GM08714 (cell line): ENCODE results near the gene ROR2.
"Not testable (repeated sequence)": the region's sequence is repeated elsewhere in the genome, so short reads cannot be mapped to it uniquely, and the experiment has no call there.

Experiments used
- H3K4me3 ChIP-seq: fragments of 200-500 bp; sonication (Bioruptor generic); 2 replicates; pipeline ENCODE4 v1.5.1; 2014; ENCODE audit warnings: mild to moderate bottlenecking, low read length, inconsistent platforms
- ZNF274 ChIP-seq: IDR thresholded peaks from 2 replicates; pipeline ENCODE4 v1.6.1; 2012; ENCODE audit warnings: mild to moderate bottlenecking, low read depth, low read length

The ROR2 gene

GRCh38 chr9:91923145-91923544 lies 26.9 kb downstream of the ROR2 start:
- TF ChIP-seq ZNF274, result no peak
- H3K4me3 ChIP-seq, result no peak overlapping the region

GRCh38 chr9:91921371-91921770 lies 28.7 kb downstream of the ROR2 start:
- H3K4me3 ChIP-seq, result no peak overlapping the region
- no peak for TF ChIP-seq ZNF274

GRCh38 chr9:91920630-91921350 lies 29.2 kb downstream of the ROR2 start:
- H3K4me3 ChIP-seq, result no peak overlapping the region
- TF ChIP-seq ZNF274, result no peak

- no peak for TF ChIP-seq ZNF274
- no peak overlapping the region for H3K4me3 ChIP-seq
These were observed 30.4 kb downstream of the ROR2 start for GRCh38 chr9:91919621-91920020.

GRCh38 chr9:91917436-91917835 lies 32.6 kb downstream of the ROR2 start:
- no peak for TF ChIP-seq ZNF274
- H3K4me3 ChIP-seq, result no peak overlapping the region

- no peak for TF ChIP-seq ZNF274
These were observed 34.3 kb downstream of the ROR2 start for GRCh38 chr9:91915524-91916263.

GRCh38 chr9:91914937-91915336 lies 35.1 kb downstream of the ROR2 start:
- no peak overlapping the region for H3K4me3 ChIP-seq
- TF ChIP-seq ZNF274, result no peak

More at GRCh38 chr9:91915524-91916263, 34.3 kb downstream of the ROR2 start:
- H3K4me3 ChIP-seq, result no peak overlapping the region

- H3K4me3 ChIP-seq, result no peak overlapping the region
- TF ChIP-seq ZNF274, result no peak
These were observed 35.6 kb downstream of the ROR2 start for GRCh38 chr9:91914404-91914803.

GRCh38 chr9:91913986-91914385 lies 36.0 kb downstream of the ROR2 start:
- no peak for TF ChIP-seq ZNF274
- H3K4me3 ChIP-seq, result no peak overlapping the region

GRCh38 chr9:91913096-91913495 lies 36.9 kb downstream of the ROR2 start:
- no peak for TF ChIP-seq ZNF274
- no peak overlapping the region for H3K4me3 ChIP-seq

GRCh38 chr9:91911657-91912056 lies 38.4 kb downstream of the ROR2 start:
- H3K4me3 ChIP-seq, result no peak overlapping the region

GRCh38 chr9:91909256-91909655 lies 40.8 kb downstream of the ROR2 start:
- not testable (repeated sequence) for H3K4me3 ChIP-seq

More at GRCh38 chr9:91911657-91912056, 38.4 kb downstream of the ROR2 start:
- TF ChIP-seq ZNF274, result no peak

- no peak for TF ChIP-seq ZNF274
- no peak overlapping the region for H3K4me3 ChIP-seq
These were observed 41.3 kb downstream of the ROR2 start for GRCh38 chr9:91908746-91909145.

- no peak overlapping the region for H3K4me3 ChIP-seq
- no peak for TF ChIP-seq ZNF274
These were observed 41.8 kb downstream of the ROR2 start for GRCh38 chr9:91908293-91908623.

- no peak overlapping the region for H3K4me3 ChIP-seq
- no peak for TF ChIP-seq ZNF274
These were observed 42.3 kb downstream of the ROR2 start for GRCh38 chr9:91907484-91908292.
